Esophagus muscularis mucosa (tissue), 4 donors: ENCODE data around the gene ATE1.

Source experiments
- EP300 ChIP-seq: sonication (generic); formaldehyde crosslinking; IDR thresholded peaks from one replicate; pipeline ENCODE4 v1.6.1; 2017; ENCODE audit warnings: antibody characterized with exemption
- POLR2A ChIP-seq: fragments of 450-650 bp; IDR thresholded peaks from one replicate; pipeline ENCODE4 v1.6.1; 2017; ENCODE audit warnings: antibody characterized with exemption, moderate library complexity, mild to moderate bottlenecking, low read depth
- POLR2AphosphoS5 ChIP-seq, 2 donors: sonication (generic); formaldehyde crosslinking; IDR thresholded peaks; one replicate each; pipeline ENCODE4 v1.6.1; 2017; ENCODE audit warnings: antibody characterized with exemption in 2 of 2
- TF ChIP-seq, protein P1 (sequence below), 3 experiments: fragments of 200-600 bp in 2 of 3; fragments of 450-650 bp in 1 of 3; sonication (generic) in 2 of 3; IDR thresholded peaks; one replicate each; pipeline ENCODE4 v1.5.1; 2017 to 2019; ENCODE audit warnings: antibody characterized with exemption in 3 of 3, mild to moderate bottlenecking in 2 of 3, moderate library complexity in 1 of 3

DNA sequence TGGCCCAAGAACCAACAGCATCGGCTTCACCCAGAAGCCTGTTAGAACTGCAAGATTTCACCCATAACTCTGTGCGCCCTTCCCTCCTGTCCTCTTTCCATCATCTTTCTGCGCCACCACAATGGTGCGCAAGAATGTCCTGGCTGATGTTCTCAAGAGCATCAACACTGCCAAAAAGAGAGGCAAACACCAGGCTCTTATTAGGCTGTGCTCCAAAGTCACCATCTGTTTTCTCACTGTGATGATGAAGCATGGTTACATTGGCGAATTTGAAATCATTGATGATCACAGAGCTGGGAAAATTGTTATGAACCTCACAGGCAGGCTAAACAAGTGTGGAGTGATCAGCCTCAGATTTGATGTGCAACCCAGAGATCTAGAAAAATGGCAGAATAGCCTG, 214.3 kb downstream of the ATE1 start:
- TF ChIP-seq, protein P1, sequence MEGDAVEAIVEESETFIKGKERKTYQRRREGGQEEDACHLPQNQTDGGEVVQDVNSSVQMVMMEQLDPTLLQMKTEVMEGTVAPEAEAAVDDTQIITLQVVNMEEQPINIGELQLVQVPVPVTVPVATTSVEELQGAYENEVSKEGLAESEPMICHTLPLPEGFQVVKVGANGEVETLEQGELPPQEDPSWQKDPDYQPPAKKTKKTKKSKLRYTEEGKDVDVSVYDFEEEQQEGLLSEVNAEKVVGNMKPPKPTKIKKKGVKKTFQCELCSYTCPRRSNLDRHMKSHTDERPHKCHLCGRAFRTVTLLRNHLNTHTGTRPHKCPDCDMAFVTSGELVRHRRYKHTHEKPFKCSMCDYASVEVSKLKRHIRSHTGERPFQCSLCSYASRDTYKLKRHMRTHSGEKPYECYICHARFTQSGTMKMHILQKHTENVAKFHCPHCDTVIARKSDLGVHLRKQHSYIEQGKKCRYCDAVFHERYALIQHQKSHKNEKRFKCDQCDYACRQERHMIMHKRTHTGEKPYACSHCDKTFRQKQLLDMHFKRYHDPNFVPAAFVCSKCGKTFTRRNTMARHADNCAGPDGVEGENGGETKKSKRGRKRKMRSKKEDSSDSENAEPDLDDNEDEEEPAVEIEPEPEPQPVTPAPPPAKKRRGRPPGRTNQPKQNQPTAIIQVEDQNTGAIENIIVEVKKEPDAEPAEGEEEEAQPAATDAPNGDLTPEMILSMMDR (IDR thresholded peaks at IDR 0.05), result no peak
- TF ChIP-seq POLR2A (no peak), POLR2AphosphoS5 (IDR thresholded peaks at IDR 0.05) (no peak), EP300 (no peak)
